Suprapubic skin (tissue), 3 donors: Measurements from ENCODE around the gene OR5P2.

ENCODE experiments used
- CTCF ChIP-seq, 2 donors: fragments of 200-600 bp in 1 of 2; fragments of 450-650 bp in 1 of 2; sonication (generic) in 1 of 2; IDR thresholded peaks; one replicate each; pipeline ENCODE4 v1.5.1; 2016 to 2019; ENCODE audit warnings: antibody characterized with exemption in 2 of 2, mild to moderate bottlenecking in 1 of 2, moderate library complexity in 1 of 2
- EP300 ChIP-seq: sonication (generic); formaldehyde crosslinking; IDR thresholded peaks from one replicate; pipeline ENCODE4 v1.6.1; 2017; ENCODE audit warnings: antibody characterized with exemption

- TF ChIP-seq CTCF (IDR thresholded peaks at IDR 0.05): no peak
- TF ChIP-seq EP300: no peak
Observed at GRCh38 chr11:7793233-7793632, 3.5 kb downstream of the OR5P2 start.
